Cardiac muscle cell (in vitro differentiated cells and primary cell): Measurements from ENCODE around the gene UTP20. TPM values are rescaled to one million over a fixed set of nuclear protein-coding genes. Genes with fewer than 3 reads are reported as not detected.
"Not testable (repeated sequence)": the region's sequence is repeated elsewhere in the genome, so short reads cannot be mapped to it uniquely, and the experiment has no call there.

Experiments
- DNase-seq, 2 donors: peaks; one replicate each; pipeline versions ENCODE4 v3.0.0 to v3.0.0-alpha.2; 2010 to 2017; ENCODE audit warnings: low read depth in 1 of 2, low spot score in 1 of 2
- H3K27ac ChIP-seq: fragments of 200-600 bp; sonication (generic); 2 replicates; pipeline ENCODE4 v1.5.1; 2016
- H3K27me3 ChIP-seq: fragments of 200-600 bp; sonication (generic); 2 replicates; pipeline ENCODE4 v1.6.0; 2016; ENCODE audit warnings: control low read depth
- H3K36me3 ChIP-seq: fragments of 200-600 bp; sonication (generic); 2 replicates; pipeline ENCODE4 v1.5.1; 2016; ENCODE audit warnings: control low read depth
- H3K4me1 ChIP-seq: fragments of 200-600 bp; sonication (generic); 2 replicates; pipeline ENCODE4 v1.8.1; 2017; ENCODE audit warnings: low read depth, mild to moderate bottlenecking, mixed run types
- H3K4me3 ChIP-seq: fragments of 200-600 bp; sonication (generic); 2 replicates; pipeline ENCODE4 v1.5.1; 2016; ENCODE audit warnings: mild to moderate bottlenecking
- H3K9me3 ChIP-seq: fragments of 200-600 bp; sonication (generic); 2 replicates; pipeline ENCODE4 v1.5.1; 2017; ENCODE audit warnings: low read depth, mild to moderate bottlenecking, control low read depth
- polyA plus RNA-seq: library from polyadenylated mRNA; unstranded; fragments of >200 nt; fragmentation: Nextera tagmentation; extraction: Ambion mirVana; gene quantifications from 2 replicates; pipeline ENCODE4 v1.2.1, GENCODE V29; 2016
- total RNA-seq: library from RNA; depleted of rRNA; stranded (reverse); fragments of >200 nt; gene quantifications from 2 replicates; pipeline ENCODE4 v1.2.3, GENCODE V29; 2016
- TF ChIP-seq, protein P1 (sequence below): IDR thresholded peaks from 2 replicates; pipeline ENCODE4 v1.5.1; 2012; ENCODE audit warnings: low read depth, mild to moderate bottlenecking, low read length

UTP20 gene
- total and polyA plus RNA-seq, 2 experiments from 2014 or later, result 2.1 to 2.9 TPM

DNA sequence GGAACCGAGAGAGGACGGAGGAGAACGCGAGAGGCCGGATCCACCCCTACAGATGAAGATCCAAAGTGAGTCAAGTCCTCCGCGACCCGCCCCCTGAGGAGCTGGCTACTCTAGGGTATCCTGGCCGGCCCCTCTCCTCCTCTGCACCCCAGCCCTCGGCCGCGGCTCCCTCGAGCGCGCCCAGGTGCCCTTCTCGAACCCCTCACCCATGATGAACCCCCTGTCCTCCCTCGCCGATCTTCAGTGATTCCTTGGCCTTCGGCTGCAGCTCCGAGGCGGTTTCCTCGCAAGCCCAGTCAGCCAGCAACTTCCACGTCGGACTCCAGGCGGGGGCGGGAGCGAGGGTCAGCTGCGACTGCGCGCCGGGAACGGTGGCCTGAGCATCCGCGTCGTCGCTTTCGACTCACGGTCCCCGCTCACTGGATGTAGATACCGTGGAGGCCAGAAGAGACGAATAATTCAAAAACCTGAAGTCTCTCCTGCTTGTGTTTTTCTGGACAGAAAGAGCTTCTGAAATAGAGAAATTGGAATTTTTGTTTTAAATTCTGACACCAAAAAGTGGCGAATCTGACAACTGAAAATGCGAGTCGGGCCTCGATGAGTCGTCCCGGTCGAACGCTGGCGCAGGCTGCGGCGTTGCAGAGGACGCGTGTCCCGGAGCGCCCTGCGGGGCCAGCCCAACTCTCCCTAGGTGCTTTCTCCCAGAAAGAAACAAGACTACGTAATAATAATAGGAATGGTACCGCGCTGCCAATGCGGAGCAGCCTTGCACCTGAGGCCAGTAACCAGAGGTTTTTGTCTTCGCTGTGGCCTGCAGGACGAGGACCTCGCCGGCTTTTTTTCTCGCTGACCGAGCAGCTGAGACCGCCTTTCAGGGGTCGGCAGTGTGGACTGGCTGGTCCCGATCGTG, 127.8 kb downstream of the UTP20 start, which contains the start of gene ARL1:
ARL1 (minus strand) TSS at position 337 of the 910 bp plus-strand sequence; CDS start at position 210, 127 bp downstream.
- peak within 1 kb of the TSS; percentile 93 for H3K27ac ChIP-seq
- no peaks in the 10 kb centered on the region for H3K36me3 ChIP-seq
- TF ChIP-seq, protein P1, sequence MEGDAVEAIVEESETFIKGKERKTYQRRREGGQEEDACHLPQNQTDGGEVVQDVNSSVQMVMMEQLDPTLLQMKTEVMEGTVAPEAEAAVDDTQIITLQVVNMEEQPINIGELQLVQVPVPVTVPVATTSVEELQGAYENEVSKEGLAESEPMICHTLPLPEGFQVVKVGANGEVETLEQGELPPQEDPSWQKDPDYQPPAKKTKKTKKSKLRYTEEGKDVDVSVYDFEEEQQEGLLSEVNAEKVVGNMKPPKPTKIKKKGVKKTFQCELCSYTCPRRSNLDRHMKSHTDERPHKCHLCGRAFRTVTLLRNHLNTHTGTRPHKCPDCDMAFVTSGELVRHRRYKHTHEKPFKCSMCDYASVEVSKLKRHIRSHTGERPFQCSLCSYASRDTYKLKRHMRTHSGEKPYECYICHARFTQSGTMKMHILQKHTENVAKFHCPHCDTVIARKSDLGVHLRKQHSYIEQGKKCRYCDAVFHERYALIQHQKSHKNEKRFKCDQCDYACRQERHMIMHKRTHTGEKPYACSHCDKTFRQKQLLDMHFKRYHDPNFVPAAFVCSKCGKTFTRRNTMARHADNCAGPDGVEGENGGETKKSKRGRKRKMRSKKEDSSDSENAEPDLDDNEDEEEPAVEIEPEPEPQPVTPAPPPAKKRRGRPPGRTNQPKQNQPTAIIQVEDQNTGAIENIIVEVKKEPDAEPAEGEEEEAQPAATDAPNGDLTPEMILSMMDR, result no peak
- no peaks in the 10 kb centered on the region for H3K9me3 ChIP-seq
- peak; percentile 92 to 95 for DNase-seq
- peak within 1 kb of the TSS; percentile 77 for H3K4me3 ChIP-seq
- H3K27me3 ChIP-seq, result peaks cover 4% of the 10 kb centered on the region
- peaks cover 7% of the 10 kb centered on the region for H3K4me1 ChIP-seq

DNA sequence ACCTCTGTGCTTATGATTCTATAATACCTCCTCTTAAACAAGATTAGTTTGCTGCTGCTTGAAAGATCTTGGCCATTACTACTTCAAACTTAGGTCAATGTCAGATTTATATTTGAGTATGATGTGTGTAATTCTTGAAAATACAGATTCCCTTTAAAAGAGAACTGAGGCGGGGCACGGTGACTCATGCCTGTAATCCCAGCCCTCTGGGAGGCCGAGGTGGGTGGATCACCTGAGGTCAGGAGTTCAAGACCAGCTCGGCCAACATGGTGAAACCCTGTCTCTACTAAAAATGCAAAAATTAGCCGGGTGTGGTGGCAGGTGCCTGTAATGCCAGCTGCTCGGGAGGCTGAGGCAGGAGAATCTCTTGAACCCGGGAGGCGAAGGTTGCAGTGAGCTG, 130.3 kb downstream of the UTP20 start:
- not testable (repeated sequence) for H3K36me3 ChIP-seq, H3K27ac ChIP-seq, H3K9me3 ChIP-seq, DNase-seq, H3K4me3 ChIP-seq, H3K4me1 ChIP-seq, H3K27me3 ChIP-seq

DNA sequence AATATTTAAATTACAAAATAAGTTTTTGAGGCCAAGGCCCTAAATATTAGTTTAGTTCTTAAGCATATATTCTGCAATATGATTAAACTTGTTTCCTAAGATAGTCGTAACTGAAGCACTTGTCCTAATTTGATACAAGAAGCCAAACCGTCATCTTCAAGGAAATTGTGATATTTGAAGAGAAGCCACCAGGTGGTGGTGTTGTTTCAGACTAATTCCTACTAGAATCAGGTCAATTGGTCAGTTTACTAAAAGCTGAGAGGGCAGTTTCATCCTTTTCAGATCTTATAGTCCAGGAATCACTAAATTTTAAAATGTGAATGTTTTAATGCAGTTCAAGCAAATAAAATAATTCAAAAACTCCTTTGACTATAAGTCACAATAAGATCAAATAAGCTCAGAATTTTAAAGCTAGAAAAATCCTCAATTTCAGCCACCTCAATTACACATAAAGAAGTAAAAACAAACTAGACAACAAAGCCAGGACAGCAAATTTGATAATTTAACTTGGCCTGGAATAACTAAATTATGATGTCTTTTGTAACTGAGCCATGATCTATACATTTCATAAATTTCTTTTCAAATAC, 134.7 kb downstream of the UTP20 start:
- DNase-seq, result peak; percentile 60 to 71
- no peaks in the 10 kb centered on the region for H3K4me1 ChIP-seq
- H3K4me3 ChIP-seq, result no peak overlapping the region
- peaks cover 9% of the 10 kb centered on the region for H3K27me3 ChIP-seq
- H3K36me3 ChIP-seq, result no peaks in the 10 kb centered on the region
- TF ChIP-seq, protein P1, result peak; percentile 61
- H3K27ac ChIP-seq, result no peak overlapping the region
- no peaks in the 10 kb centered on the region for H3K9me3 ChIP-seq

DNA sequence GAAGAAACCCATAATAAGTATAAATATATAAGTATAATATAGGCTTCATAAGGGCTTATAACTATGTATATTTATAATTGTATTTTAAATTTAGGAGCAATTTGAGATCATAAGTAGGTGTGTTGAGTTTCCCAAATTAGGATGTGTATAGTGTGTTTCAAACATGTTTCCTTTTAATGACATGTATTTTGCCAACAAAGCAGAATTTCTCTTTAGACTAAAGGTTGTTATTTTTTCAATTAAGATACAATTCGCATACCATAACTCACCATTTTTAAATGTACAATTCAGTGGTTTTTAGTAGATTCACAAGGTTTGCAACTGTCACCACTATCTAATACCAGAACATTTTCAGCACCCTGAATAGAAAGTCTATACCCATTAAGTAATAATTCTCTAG, 135.3 kb downstream of the UTP20 start:
- DNase-seq, result no peak
- TF ChIP-seq, protein P1, result no peak
- no peaks in the 10 kb centered on the region for H3K4me1 ChIP-seq

DNA sequence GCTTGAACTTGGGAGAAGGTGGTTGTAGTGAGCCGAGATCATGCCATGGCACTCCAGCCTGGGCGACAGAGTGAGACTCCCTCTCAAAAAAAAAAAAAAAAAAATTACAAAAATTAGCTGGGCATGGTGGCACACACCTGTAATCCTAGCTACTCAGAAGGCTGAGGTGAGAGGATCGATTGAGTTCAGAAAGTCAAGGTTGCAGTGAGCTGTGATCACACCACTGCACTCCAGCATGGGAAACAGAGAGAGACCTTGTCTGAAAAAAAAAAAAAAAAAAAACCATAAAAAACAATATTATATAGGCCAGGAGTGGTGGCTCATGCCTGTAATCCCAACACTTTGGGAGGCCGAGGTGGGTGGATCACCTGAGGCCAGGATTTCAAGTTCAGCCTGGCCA, 142.2 kb downstream of the UTP20 start:
- not testable (repeated sequence) for H3K4me1 ChIP-seq, H3K27me3 ChIP-seq, H3K27ac ChIP-seq, DNase-seq, H3K9me3 ChIP-seq, H3K4me3 ChIP-seq, H3K36me3 ChIP-seq

More for the DNA sequence above, 135.3 kb downstream of the UTP20 start:
- Histone ChIP-seq H3K4me3 (no peak overlapping the region), H3K27ac (no peak overlapping the region), H3K36me3 (no peaks in the 10 kb centered on the region), H3K27me3 (peaks cover 9% of the 10 kb centered on the region), H3K9me3 (no peaks in the 10 kb centered on the region)

DNA sequence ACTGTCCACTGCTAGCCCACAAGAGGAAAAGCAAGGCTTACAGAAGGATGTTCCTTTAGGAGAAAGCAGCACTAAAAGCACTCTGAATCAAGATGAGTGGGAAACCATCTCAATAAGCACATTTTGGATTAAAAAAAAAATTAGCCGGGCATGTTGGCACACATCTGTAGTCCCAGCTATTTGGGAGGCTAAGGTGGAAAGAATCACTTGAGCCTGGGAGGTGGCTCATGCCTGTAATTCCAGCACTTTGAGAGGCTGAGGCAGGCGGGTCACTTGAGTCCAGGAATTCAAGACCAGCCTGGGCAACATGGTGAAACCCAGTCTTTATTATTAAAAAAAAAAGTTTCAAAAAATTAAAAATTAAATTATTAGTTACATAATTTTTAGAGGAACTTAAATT, 144.7 kb downstream of the UTP20 start:
- Histone ChIP-seq H3K4me1 (no peaks in the 10 kb centered on the region), H3K27ac (no peak overlapping the region), H3K4me3 (no peak overlapping the region), H3K36me3 (no peaks in the 10 kb centered on the region), H3K9me3 (no peaks in the 10 kb centered on the region), H3K27me3 (no peaks in the 10 kb centered on the region)
- TF ChIP-seq, protein P1, result no peak
- DNase-seq, result no peak
